Astrocyte (in vitro differentiated cells and primary cell): ENCODE data around the gene SCGB1C1.

Experiments used
- CTCF ChIP-seq: IDR thresholded peaks from 2 replicates; pipeline ENCODE4 v1.5.1; 2011; ENCODE audit warnings: low read depth, mild to moderate bottlenecking, inconsistent platforms, low read length, moderate library complexity; ENCODE audit not compliant: insufficient read depth
- EZH2 ChIP-seq: IDR thresholded peaks from 2 replicates; pipeline ENCODE4 v1.6.1; 2012; ENCODE audit warnings: mild to moderate bottlenecking, low read length, inconsistent platforms; ENCODE audit not compliant: insufficient read depth

GRCh38 chr11:206526-207207, 13.8 kb downstream of the SCGB1C1 start:
- TF ChIP-seq CTCF (no peak), EZH2 (no peak)
